SK-N-SH (cell line): ENCODE measurements around the gene PIK3R2. TPM values are rescaled to one million over a fixed set of nuclear protein-coding genes. Genes with fewer than 3 reads are reported as not detected.

ENCODE experiments used
- CTCF ChIA-PET: fragments of 300-600, 350-600 bp; formaldehyde crosslinking; extraction: SDS; loops from one replicate; lab custom pipeline; 2021; lab: Yijun Ruan, JAX
- POLR2A ChIA-PET: fragments of 350-600 bp; sonication (Branson Sonifier 250); formaldehyde crosslinking; extraction: SDS; loops from one replicate; lab custom pipeline; 2020; ENCODE audit warnings: antibody characterized with exemption, inconsistent platforms; lab: Yijun Ruan, JAX
- DNase-seq: peaks from one replicate; pipeline ENCODE4 v3.0.0; 2012
- H2AFZ ChIP-seq: fragments of 200-600 bp; sonication (generic); 2 replicates; pipeline ENCODE4 v1.8.1; 2016; ENCODE audit warnings: antibody characterized with exemption, mild to moderate bottlenecking, low read depth
- H3F3A ChIP-seq: fragments of 200-600 bp; sonication (generic); replicated peaks from 2 replicates; pipeline ENCODE3; 2016; ENCODE audit warnings: antibody characterized with exemption, mild to moderate bottlenecking; ENCODE audit not compliant: insufficient read depth
- H3K27ac ChIP-seq, 2 experiments: fragments of 200-500 bp in 1 of 2; fragments of 200-600 bp in 1 of 2; sonication (Bioruptor generic) in 1 of 2; sonication (generic), shearing (Covaris generic) in 1 of 2; 2 replicates each; pipeline versions ENCODE4 v1.5.1 to v1.6.1; 2014 to 2016; ENCODE audit warnings: low read depth in 2 of 2, inconsistent platforms in 1 of 2, low read length in 1 of 2, mild to moderate bottlenecking in 1 of 2, mixed read lengths in 1 of 2
- H3K27me3 ChIP-seq: fragments of 200-600 bp; sonication (generic), shearing (Covaris generic); 2 replicates; pipeline ENCODE4 v1.6.1; 2016; ENCODE audit warnings: mixed run types; ENCODE audit not compliant: insufficient read depth
- H3K36me3 ChIP-seq, 2 experiments: fragments of 200-500 bp in 1 of 2; fragments of 200-600 bp in 1 of 2; sonication (Bioruptor generic) in 1 of 2; sonication (generic) in 1 of 2; replicated peaks in 1 of 2; 2 replicates each; pipeline versions ENCODE3 to v1.5.1; 2014 to 2016; ENCODE audit warnings: low read length in 1 of 2, mild to moderate bottlenecking in 1 of 2; ENCODE audit not compliant: insufficient read depth in 2 of 2, control insufficient read depth in 1 of 2
- H3K4me1 ChIP-seq, 2 experiments: fragments of 200-500 bp in 1 of 2; fragments of 200-600 bp in 1 of 2; sonication (Bioruptor generic) in 1 of 2; sonication (generic), shearing (Covaris generic) in 1 of 2; 2 replicates each; pipeline versions ENCODE4 v1.5.1 to v1.6.1; 2014 to 2016; ENCODE audit warnings: low read depth in 1 of 2, low read length in 1 of 2, mixed run types in 1 of 2; ENCODE audit not compliant: insufficient read depth in 2 of 2, control insufficient read depth in 1 of 2
- H3K4me2 ChIP-seq: fragments of 200-600 bp; sonication (generic), shearing (Covaris generic); 2 replicates; pipeline ENCODE4 v1.6.1; 2017; ENCODE audit warnings: mixed run types
- H3K4me3 ChIP-seq, 2 experiments: fragments of 200-500 bp in 1 of 2; fragments of 200-600 bp in 1 of 2; sonication (Bioruptor generic) in 1 of 2; sonication (generic), shearing (Covaris generic) in 1 of 2; 2 replicates each; pipeline versions ENCODE4 v1.5.1 to v1.8.1; 2014 to 2016; ENCODE audit warnings: low read depth in 2 of 2, inconsistent platforms in 1 of 2, low read length in 1 of 2, mild to moderate bottlenecking in 1 of 2, mixed read lengths in 1 of 2, moderate library complexity in 1 of 2
- H3K79me2 ChIP-seq: fragments of 200-600 bp; sonication (generic); 2 replicates; pipeline ENCODE4 v1.8.1; 2017; ENCODE audit warnings: mild to moderate bottlenecking; ENCODE audit not compliant: insufficient read depth
- H3K9ac ChIP-seq: fragments of 200-600 bp; sonication (generic); 2 replicates; pipeline ENCODE4 v1.6.1; 2017; ENCODE audit warnings: mixed run types
- H3K9me2 ChIP-seq: fragments of 200-600 bp; sonication (generic); 2 replicates; pipeline ENCODE4 v1.6.1; 2017; ENCODE audit warnings: mixed run types
- H3K9me3 ChIP-seq: fragments of 200-600 bp; sonication (generic); 2 replicates; pipeline ENCODE4 v1.6.1; 2017; ENCODE audit warnings: mixed run types, mild to moderate bottlenecking, moderate library complexity
- H4K20me1 ChIP-seq: fragments of 200-600 bp; sonication (generic); 2 replicates; pipeline ENCODE4 v1.6.1; 2017; ENCODE audit warnings: mild to moderate bottlenecking, mixed run types; ENCODE audit not compliant: insufficient read depth
- CTCF ChIP-seq: fragments of 200-600 bp; sonication (generic); IDR thresholded peaks from 2 replicates; pipeline ENCODE4 v1.6.1; 2017; ENCODE audit warnings: antibody characterized with exemption, mild to moderate bottlenecking, moderate library complexity
- EZH2phosphoT487 ChIP-seq: fragments of 200-600 bp; sonication (generic); IDR thresholded peaks from 2 replicates; pipeline ENCODE4 v1.6.1; 2017; ENCODE audit warnings: low read depth, mixed run types, mild to moderate bottlenecking, antibody characterized with exemption, moderate library complexity, borderline replicate concordance
- FOXJ3 ChIP-seq: sonication (generic); formaldehyde crosslinking; IDR thresholded peaks from 2 replicates; pipeline ENCODE4 v1.5.1; 2020; ENCODE audit warnings: mild to moderate bottlenecking, missing genetic modification reagents
- FOXM1 ChIP-seq: IDR thresholded peaks from 2 replicates; pipeline ENCODE4 v1.4.0; 2012; ENCODE audit warnings: low read depth, mild to moderate bottlenecking
- IRF3 ChIP-seq: fragments of 150-350 bp; IDR thresholded peaks from 2 replicates; pipeline ENCODE4 v1.6.1; 2016; ENCODE audit warnings: mild to moderate bottlenecking, low read depth, low read length
- MEF2A ChIP-seq: IDR thresholded peaks from 2 replicates; pipeline ENCODE4 v1.4.0; 2012; ENCODE audit warnings: low read depth, borderline replicate concordance
- MXI1 ChIP-seq: IDR thresholded peaks from 2 replicates; pipeline ENCODE4 v1.6.1; 2012; ENCODE audit warnings: mild to moderate bottlenecking, low read depth, low read length, improper control_type of control experiment
- NFIC ChIP-seq: IDR thresholded peaks from 2 replicates; pipeline ENCODE4 v1.4.0; 2012; ENCODE audit warnings: borderline replicate concordance
- NRF1 ChIP-seq: IDR thresholded peaks from 2 replicates; pipeline ENCODE4 v1.6.1; 2012; ENCODE audit warnings: low read depth, mild to moderate bottlenecking, low read length
- PBX3 ChIP-seq: IDR thresholded peaks from 2 replicates; pipeline ENCODE4; 2012
- RCOR1 ChIP-seq: fragments of 150-350 bp; IDR thresholded peaks from 2 replicates; pipeline ENCODE4 v1.6.1; 2017; ENCODE audit warnings: antibody characterized with exemption, low read length
- RFX5 ChIP-seq: IDR thresholded peaks from 2 replicates; pipeline ENCODE4 v1.6.1; 2012; ENCODE audit warnings: mild to moderate bottlenecking, improper control_type of control experiment, low read length
- SMC3 ChIP-seq: IDR thresholded peaks from 2 replicates; pipeline ENCODE4 v1.6.1; 2012; ENCODE audit warnings: low read depth, low read length, improper control_type of control experiment
- TAF1 ChIP-seq: IDR thresholded peaks from 2 replicates; pipeline ENCODE4 v1.6.1; 2012; ENCODE audit warnings: low read depth, mild to moderate bottlenecking, low read length, moderate library complexity, borderline replicate concordance
- TCF12 ChIP-seq: IDR thresholded peaks from 2 replicates; pipeline ENCODE4 v1.4.0; 2012
- WGBS: methylation state at CpG from one replicate; pipeline ENCODE4 v1.1.6; 2017; ENCODE audit warnings: low lambda C conversion rate; 5-methylcytosine and 5-hydroxymethylcytosine counted together
- polyA plus RNA-seq, 3 experiments: library from polyadenylated mRNA; depleted of rRNA; stranded (reverse); fragments of >200 nt; gene quantifications; 2 replicates each; pipeline ENCODE4 v1.2.3, GENCODE V29; 2012
- TF ChIP-seq, protein P1 (sequence below): IDR thresholded peaks from 2 replicates; pipeline ENCODE4 v1.4.0; 2012; ENCODE audit warnings: low read depth, borderline replicate concordance
- TF ChIP-seq, protein P2 (sequence below): IDR thresholded peaks from 2 replicates; pipeline ENCODE4 v1.6.1; 2012; ENCODE audit warnings: mild to moderate bottlenecking, low read depth, low read length, moderate library complexity

PIK3R2 gene
- polyA plus RNA-seq, 1 of the 3 experiments (the other 2 are of a cell fraction) = 36.6 TPM

GRCh38 chr19:18114483-18114882 is 38.5 kb upstream of the PIK3R2 start:
- Histone ChIP-seq H4K20me1 (no peaks in the 10 kb centered on the region), H3K9ac (no peak overlapping the region), H2AFZ (no peak overlapping the region), H3K9me3 (no peaks in the 10 kb centered on the region), H3K79me2 (no peaks in the 10 kb centered on the region), H3K27me3 (no peaks in the 10 kb centered on the region), H3F3A (peaks cover 6% of the 10 kb centered on the region), H3K36me3 (peaks cover 0 to 4% of the 10 kb centered on the region in 2 experiments), H3K27ac (no peak overlapping the region), H3K4me3 (no peak overlapping the region), H3K4me2 (no peak overlapping the region), H3K4me1 (peaks cover 3 to 21% of the 10 kb centered on the region in 2 experiments; a peak in 2 of 4 replicates), H3K9me2 (no peaks in the 10 kb centered on the region)
- DNase-seq = no peak
- CTCF ChIA-PET = no interaction called here
- TF ChIP-seq PBX3 (no peak), NFIC (no peak), TCF12 (no peak), FOXJ3 (CRISPR knock-in tag) (no peak), NRF1 (no peak), RCOR1 (no peak), RFX5 (no peak), MEF2A (no peak), TAF1 (no peak), SMC3 (no peak), CTCF (no peak), FOXM1 (no peak), MXI1 (no peak), IRF3 (no peak), EZH2phosphoT487 (no peak)
- TF ChIP-seq, protein P1, sequence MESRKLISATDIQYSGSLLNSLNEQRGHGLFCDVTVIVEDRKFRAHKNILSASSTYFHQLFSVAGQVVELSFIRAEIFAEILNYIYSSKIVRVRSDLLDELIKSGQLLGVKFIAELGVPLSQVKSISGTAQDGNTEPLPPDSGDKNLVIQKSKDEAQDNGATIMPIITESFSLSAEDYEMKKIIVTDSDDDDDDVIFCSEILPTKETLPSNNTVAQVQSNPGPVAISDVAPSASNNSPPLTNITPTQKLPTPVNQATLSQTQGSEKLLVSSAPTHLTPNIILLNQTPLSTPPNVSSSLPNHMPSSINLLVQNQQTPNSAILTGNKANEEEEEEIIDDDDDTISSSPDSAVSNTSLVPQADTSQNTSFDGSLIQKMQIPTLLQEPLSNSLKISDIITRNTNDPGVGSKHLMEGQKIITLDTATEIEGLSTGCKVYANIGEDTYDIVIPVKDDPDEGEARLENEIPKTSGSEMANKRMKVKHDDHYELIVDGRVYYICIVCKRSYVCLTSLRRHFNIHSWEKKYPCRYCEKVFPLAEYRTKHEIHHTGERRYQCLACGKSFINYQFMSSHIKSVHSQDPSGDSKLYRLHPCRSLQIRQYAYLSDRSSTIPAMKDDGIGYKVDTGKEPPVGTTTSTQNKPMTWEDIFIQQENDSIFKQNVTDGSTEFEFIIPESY = no peak
- TF ChIP-seq, protein P2, sequence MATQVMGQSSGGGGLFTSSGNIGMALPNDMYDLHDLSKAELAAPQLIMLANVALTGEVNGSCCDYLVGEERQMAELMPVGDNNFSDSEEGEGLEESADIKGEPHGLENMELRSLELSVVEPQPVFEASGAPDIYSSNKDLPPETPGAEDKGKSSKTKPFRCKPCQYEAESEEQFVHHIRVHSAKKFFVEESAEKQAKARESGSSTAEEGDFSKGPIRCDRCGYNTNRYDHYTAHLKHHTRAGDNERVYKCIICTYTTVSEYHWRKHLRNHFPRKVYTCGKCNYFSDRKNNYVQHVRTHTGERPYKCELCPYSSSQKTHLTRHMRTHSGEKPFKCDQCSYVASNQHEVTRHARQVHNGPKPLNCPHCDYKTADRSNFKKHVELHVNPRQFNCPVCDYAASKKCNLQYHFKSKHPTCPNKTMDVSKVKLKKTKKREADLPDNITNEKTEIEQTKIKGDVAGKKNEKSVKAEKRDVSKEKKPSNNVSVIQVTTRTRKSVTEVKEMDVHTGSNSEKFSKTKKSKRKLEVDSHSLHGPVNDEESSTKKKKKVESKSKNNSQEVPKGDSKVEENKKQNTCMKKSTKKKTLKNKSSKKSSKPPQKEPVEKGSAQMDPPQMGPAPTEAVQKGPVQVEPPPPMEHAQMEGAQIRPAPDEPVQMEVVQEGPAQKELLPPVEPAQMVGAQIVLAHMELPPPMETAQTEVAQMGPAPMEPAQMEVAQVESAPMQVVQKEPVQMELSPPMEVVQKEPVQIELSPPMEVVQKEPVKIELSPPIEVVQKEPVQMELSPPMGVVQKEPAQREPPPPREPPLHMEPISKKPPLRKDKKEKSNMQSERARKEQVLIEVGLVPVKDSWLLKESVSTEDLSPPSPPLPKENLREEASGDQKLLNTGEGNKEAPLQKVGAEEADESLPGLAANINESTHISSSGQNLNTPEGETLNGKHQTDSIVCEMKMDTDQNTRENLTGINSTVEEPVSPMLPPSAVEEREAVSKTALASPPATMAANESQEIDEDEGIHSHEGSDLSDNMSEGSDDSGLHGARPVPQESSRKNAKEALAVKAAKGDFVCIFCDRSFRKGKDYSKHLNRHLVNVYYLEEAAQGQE = no peak
- POLR2A ChIA-PET = no interaction called here
- WGBS = 95% methylated on average over 4 of the region's 4 CpGs
